ENCODE measurements around the gene SLC27A4. TPM values are rescaled to one million over a fixed set of nuclear protein-coding genes. Genes with fewer than 3 reads are reported as not detected.

Gene SLC27A4
- total RNA-seq, 6 experiments from 2014 or later: 15.8 to 97.3 (median 24.1) TPM

GRCh38 chr9:128409978-128410377 is 69.7 kb downstream of the SLC27A4 start:
- intact Hi-C loops (cut with DNase I): loop anchor here in 1 of 2 donors (10.0 kb wide), 1 partner anchor 45 kb away; no protein-coding TSS in a partner anchor
- H3K27ac ChIP-seq: no peak overlapping the region
- peak in 1 of 4 donors; percentile 45 for ATAC-seq
- no peak for DNase-seq
- TF ChIP-seq POLR2A (IDR thresholded peaks at IDR 0.05) (no peak), CTCF (IDR thresholded peaks at IDR 0.05) (peak in 3 of 4 donors; percentile 4 to 11 (median 4))
- H3K4me1 ChIP-seq: no peaks in the 10 kb centered on the region
- no peaks in the 10 kb centered on the region for H3K9me3 ChIP-seq
- H3K27me3 ChIP-seq: no peaks in the 10 kb centered on the region
- no peaks in the 10 kb centered on the region for H3K36me3 ChIP-seq
- H3K4me3 ChIP-seq: no peak overlapping the region
- WGBS (ENCODE audit: insufficient coverage, low coverage, low lambda C conversion rate, missing lambda C conversion rate): 27% methylated on average over 5 of the region's 6 CpGs

MicroRNAs within 50 kb of the gene (microRNA counts, 767-probe panel; counts per million panel counts)
- 237 counts per million for microRNA hsa-miR-219-2-3p

Small RNAs within 50 kb of the gene (microRNA-seq; reads per million reads assigned to microRNA genes)
- 0 reads per million in 2 donors for gene MIR219B

Other genes starting within 250 kb of the SLC27A4 start
- gene PTGES2, start 212.8 kb upstream of the SLC27A4 start, total RNA-seq: 10 to 100 TPM; 27.2 to 67.2 (median 30.5) TPM
- 10 to 100 TPM in 4 of 6 experiments, 1 to 10 TPM in 2; 2.7 to 81.8 (median 18.1) TPM for gene LCN2, start 191.1 kb upstream of the SLC27A4 start, total RNA-seq
- gene BBLN, start 180.3 kb upstream of the SLC27A4 start, total RNA-seq: 100 to 1,000 TPM in 2 of 6 experiments, 10 to 100 TPM in 4; 13.5 to 192 (median 17.7) TPM
- gene CIZ1, start 149.0 kb upstream of the SLC27A4 start, total RNA-seq: 10 to 100 TPM; 15.9 to 33.5 (median 24.0) TPM
- gene DNM1, start 137.1 kb upstream of the SLC27A4 start, total RNA-seq: 1 to 10 TPM in 4 of 6 experiments, under 1 TPM in 2; 0.43 to 3.1 (median 1.8) TPM
- 10 to 100 TPM; 25.0 to 53.0 (median 35.5) TPM for gene GOLGA2, start 64.5 kb upstream of the SLC27A4 start, total RNA-seq
- gene SWI5, start 64.3 kb upstream of the SLC27A4 start, total RNA-seq: 10 to 100 TPM; 10.8 to 17.3 (median 14.3) TPM
- 10 to 100 TPM; 16.7 to 35.5 (median 24.5) TPM for gene TRUB2, start 18.1 kb upstream of the SLC27A4 start, total RNA-seq
- 10 to 100 TPM; 22.3 to 67.5 (median 30.3) TPM for gene COQ4, start 17.7 kb upstream of the SLC27A4 start, total RNA-seq
- gene URM1, start 30.8 kb downstream of the SLC27A4 start, total RNA-seq: 10 to 100 TPM; 16.6 to 25.9 (median 22.2) TPM
- gene CERCAM, start 80.3 kb downstream of the SLC27A4 start, total RNA-seq: 1 to 10 TPM; 1.3 to 3.1 (median 2.2) TPM
- 10 to 100 TPM in 3 of 6 experiments, 1 to 10 TPM in 3; 5.5 to 17.1 (median 10.8) TPM for gene ODF2, start 115.5 kb downstream of the SLC27A4 start, total RNA-seq
- 10 to 100 TPM; 10.5 to 15.9 (median 13.2) TPM for gene GLE1, start 164.2 kb downstream of the SLC27A4 start, total RNA-seq
- gene SPTAN1, start 212.1 kb downstream of the SLC27A4 start, total RNA-seq: 100 to 1,000 TPM in 2 of 6 experiments, 10 to 100 TPM in 4; 74.6 to 141 (median 98.6) TPM